Activated CD4-positive, alpha-beta T cell treated with anti-CD3 and anti-CD28 coated beads, Interleukin-2, amount 50 U/mL, for 16 hours (primary cell): Measurements from ENCODE around the gene EMID1.
A peak's percentile ranks its signal among the peaks of the same experiment; 100 is the strongest.

Experiments used
- DNase-seq: peaks from one replicate; pipeline ENCODE4 v3.0.0-alpha.2; 2020

EMID1 gene

DNA sequence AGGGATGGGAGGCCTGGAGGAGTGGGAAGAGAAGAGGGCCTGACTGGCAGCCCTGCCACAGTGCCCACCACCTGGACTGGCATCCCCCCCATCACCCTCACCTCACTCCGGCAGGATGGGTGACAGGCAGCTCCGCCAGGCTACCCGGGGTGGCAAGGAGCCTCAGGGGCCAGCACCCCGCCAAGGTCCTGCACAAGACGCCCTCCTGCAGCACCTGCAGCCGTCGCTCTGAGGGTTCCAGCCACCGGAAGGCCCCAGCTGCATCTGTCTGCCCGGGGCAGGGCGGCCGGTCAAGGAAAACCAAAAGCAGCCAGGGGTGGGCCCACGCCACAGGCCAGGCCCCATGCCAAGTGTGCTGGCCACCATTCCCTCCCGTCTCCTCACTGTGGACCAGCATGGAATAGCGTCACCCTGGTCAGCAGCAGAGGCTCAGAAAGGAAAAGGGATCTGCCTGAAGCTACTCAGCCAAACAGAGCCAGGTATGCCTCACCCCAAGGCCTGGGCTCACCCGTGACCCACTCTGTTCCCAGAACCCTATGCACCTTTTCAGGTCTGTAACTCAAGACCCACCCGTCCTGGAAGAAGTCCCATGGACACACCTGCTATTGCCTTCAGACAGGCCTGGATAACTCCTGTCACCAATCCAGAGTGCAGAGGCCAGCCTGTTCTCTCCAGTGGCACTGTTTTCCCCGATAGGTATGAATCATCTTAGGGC lies 55.1 kb downstream of the EMID1 start:
- DNase-seq: no peak

DNA sequence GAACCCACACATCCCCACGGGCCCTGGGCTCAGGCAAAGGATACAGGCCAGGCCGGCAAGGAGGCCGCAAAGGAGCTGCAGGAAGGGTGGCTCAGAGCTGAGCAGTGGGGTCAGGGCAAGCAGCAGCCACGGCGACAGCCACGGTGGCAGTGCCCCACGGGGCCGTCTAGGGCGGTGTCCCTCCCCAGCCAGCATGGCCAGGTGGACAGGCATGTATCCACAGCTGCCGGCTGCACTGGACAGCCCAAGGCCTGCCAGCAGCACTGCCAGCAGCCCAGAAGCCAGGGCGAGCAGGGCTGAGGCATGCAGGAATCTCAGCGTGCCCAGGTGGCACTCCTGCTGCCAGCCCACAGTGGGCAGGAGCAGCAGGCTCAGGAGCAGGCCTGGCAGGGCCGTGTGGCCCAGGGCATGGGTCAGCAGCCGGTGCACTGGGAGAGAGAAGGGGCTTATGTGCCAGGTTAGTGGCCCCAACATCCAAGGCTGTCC lies 58.1 kb downstream of the EMID1 start:
- DNase-seq: no peak

DNA sequence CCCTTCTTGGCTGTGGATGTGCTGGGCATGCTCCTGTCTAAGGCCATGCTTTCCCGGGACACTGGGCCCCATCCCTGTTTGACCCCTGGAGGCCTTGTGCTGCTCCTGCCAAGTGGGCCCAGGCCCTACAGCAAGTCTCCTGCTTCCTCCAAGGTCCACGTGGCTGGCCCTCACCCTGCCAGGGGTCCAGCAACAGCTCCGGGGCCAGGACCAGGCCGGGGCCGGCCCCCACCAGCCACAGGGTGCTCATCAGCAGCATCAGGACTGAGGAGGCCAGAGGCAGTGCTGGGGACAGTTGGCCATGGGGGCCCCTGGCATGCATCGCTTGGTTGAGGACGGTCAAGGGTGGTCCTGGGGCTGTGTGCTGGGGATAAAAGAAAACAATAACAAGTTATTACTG lies 59.6 kb downstream of the EMID1 start:
- no peak for DNase-seq

DNA sequence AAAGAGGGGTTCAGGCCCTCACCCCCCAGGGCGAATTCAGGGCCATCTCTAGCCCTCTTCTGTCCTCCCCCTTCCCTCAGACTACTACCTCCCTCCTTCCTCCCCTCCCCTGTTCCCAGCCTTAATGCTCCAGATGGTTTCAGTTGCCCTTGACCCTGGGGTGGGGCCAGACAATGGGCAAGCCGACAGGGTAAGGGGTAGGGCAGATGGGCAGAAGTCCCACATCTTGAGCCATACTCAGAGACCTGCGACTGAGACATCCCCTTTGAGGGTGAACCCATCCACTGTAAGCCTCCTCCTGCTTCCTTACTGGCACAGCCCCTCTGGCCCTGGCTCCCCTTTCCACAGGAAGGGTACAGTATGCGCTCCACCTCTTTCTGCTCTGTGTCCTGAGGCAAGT lies 60.2 kb downstream of the EMID1 start:
- DNase-seq: no peak

DNA sequence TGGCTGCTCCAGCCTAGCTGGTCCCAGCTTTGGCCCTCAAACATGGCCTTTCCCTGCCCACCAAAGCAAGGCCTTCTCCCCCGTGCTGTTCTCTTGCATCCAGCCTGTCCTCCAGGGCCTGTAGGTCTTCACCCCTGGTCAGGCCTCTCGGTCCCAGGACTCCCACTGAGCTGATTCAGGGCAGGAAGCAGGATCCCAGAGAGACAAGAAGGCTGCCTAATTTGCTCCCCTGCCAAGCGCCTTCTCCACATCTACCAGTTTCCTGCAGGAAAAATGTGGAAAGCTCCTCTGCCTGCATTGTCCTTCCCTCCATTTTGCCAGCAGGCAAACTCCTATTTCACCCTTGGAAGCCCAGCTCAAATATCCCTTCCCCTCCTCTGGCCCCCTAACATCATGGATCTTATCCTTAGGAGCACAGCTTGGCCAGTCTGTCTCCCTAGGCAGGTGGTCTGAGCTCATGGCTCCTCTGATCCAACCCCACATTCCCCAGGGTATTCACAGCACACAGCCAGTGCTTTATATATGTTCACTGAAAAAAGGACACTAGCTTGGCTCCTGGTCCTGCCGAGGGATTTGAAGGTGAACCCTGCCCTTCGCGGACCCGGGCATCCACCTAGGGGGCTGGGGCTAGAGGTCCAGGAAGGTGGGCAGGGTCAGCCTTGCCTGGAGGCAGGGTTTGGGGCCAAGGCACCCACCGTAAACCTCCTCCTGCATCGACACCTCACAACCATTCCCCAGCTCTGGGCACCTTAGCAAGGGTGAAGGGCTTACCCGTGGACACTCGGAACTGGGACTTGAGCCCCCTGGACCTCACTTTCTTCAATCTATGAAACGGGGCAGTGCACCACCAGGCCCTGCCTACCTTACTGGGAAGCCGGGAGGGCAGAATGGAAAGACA lies 61.1 kb downstream of the EMID1 start:
- no peak for DNase-seq

DNA sequence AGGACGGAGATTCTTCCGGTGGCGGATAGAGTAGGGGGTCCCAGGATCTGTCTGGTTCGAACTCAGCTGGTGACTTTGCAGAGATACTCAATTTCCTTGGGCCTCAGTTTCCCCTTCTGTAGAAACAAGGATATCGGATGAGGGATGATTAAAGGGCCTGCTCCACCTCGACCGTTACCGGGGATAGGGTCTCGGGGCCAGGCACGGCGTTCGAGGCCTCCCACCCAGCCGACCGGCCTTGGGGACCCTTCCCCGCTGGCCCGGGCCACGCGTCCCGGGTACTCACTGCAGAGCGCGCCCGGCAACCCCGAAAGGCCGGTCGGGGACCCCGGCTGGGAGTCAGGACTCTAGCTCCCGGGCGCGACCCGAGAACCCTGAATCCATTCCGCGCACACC lies 61.8 kb downstream of the EMID1 start:
- DNase-seq: no peak

DNA sequence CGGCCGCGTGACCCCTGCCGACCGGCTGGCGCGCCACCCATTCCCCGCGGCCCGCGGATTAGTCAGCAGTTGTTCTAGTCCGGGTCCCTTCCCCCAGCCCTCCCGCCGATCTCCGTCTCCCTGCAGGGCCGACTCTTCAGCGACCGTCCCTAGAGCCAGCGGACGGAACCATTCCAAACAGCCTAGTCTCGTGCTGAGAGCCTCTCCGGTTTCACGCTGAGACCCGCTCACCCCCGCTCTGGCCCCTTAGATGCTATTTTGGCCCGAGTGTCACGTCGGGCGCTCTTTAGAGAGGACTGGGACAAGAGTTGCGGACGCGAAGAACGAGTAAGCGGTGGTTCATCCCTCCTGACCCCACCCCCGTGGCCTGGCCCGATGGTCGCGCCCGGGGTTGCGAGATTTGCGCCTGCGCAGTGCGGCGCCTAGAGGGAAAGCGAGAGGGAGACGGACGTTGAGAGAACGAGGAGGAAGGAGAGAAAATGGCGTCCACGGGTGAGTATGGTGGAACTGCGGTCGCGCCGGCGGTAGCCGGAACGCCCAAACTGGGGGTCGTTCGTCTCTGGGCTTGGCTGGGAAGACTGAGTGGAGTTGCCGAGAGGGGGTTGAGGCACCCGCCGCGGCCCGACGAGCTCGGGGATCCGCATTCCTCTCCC lies 62.3 kb downstream of the EMID1 start, which contains the start of the genes EWSR1 and RHBDD3:
Gene EWSR1 (plus strand): TSS at position 411 of the 653 bp plus-strand sequence. CDS start 69 bp downstream, at position 480.
Gene RHBDD3 (minus strand): TSS at position 124 of the 653 bp plus-strand sequence. CDS start 2,355 bp downstream, outside the sequence.
- DNase-seq: peak; percentile 96

DNA sequence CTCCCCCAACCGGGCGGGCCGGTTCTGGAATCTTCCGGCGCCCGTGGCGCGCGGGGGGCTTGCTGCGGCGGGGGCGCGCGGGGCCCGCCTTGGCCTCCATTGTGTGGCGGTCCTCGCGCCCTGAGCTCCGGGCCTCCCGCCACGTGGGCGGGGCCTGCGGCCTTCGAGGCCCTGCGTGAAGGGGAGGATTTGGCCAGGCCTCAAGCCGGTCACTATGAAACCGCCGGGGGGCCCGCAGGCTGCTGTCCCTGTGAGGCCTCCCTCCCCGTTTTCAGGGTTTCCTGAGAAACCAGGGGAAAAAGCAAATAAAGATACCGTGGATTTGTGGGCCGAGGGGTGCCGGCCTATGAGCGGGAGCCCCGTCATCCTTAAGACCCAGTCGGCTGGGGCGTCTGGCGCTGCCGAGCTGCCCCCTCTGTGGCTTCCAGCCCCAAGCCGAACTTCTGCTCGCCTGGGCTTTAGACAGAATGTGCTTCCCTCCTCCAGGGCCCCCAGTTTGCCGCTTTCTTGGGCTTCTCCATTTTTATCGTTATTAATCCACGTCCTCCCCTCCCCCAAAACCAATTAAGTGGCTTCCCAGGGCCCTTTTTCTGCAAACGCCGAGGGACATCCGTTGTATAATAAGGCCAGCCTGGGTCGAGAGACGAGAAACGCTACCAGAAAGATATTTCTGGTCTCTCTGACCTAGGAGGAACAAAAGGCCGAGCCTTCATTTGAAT lies 63.0 kb downstream of the EMID1 start:
- DNase-seq: peak; percentile 33

DNA sequence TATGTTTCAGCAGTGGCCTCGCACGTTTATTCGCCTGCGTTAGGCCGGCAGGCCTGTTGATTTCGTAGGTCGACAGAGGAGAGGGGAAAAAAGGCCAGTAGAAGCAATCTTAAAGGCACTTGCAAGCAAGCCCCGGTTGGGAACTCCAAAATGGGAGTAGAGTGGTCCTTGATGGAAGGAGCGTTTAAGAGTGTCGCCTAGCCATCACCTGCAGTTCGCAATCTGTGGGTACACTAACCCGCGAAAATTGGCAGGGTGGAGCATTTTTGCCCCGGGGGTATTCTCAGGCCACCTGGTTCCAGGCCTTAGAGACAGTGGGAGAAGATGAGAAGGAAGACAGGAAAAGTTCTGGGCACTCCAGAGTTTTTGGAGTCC lies 63.5 kb downstream of the EMID1 start:
- no peak for DNase-seq

DNA sequence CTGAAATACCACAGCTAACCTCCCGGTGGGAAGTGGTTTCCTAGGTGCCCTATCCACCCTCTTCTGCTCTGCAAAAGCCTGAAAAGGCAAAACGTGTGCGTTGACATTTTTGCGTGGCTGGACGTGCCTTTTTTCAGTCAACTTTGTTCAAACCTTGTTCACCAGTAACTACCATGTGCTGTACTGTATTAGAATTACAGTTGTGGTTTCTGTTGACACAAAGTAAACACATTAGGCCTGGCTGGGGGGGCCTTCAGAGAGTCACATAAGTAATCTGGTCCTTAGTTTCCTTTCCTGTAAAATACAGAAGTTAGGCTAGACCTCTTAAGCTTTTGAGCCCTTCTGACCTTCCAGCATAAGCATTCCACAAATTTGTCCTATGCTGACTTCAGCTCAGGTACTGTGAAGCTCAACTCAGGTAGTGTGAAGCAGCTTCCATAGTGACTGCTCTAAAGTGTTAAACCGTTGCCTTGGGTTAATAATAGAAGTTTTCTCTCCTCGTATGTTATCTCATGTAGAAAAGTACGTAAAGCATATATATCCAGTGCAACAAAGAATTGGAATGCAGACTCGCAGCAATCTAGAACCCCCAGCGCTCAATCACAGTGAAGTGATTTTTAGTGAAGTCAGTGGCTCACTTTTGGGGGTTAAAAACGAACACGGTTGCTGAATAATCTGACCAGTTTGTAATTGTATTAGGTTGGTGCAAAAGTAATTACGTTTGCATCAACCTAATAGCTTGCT lies 64.2 kb downstream of the EMID1 start:
- DNase-seq: peak; percentile 27

DNA sequence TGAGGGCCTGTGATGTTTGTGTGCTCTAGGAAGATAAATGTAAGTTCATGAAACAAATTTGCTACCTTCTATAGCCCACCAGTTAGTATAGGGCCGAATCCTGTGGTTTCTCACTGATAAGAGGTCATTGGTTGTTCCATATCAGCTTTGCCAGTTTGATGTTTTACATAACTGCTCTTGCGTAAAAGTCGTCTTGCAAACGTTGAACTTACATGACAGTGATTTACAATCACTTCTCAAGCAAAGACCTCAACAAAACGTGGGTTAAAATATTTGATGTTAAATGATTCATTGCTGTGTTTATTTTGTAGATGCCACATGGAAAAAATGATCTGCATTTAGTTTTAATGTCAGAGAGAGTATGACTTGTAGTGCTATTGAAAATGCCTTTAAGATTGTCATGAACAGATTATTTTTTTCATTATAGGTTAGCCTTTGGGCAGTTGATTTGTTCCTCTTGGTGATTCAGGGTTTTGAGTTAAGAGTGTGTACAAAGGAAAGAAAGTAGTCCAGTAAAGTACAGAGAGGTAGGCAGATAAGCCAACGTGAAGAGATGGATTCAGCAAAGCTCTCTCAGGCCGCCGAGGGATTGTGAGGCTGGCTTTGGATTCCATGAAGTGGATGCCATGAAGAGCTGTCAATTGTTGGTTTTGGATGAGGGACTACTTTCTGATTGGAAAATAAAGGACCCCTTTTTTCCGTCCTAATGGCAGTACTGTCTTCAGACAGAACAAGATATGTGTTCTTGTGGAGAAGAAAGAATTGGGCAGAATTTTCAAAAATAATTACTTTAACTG lies 65.0 kb downstream of the EMID1 start:
- no peak for DNase-seq

DNA sequence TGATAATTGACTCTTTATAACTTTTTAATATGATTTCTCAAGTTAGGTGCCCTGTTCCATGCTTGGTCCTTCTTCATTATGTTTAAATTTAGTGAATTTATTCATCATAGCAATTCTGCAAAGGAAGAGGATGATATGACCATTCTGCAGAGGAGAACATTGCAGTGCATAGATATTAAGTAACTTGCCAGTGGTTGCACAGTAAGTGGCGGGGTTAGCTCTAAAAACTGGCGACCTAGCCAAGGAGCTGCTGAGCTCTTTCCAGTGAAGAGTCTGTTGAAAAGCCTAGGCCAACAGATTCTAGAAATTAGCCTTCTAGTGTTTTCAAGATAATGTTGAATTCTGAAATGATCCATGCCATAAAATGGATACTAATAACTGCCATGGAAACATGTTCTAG lies 66.9 kb downstream of the EMID1 start:
- no peak for DNase-seq

DNA sequence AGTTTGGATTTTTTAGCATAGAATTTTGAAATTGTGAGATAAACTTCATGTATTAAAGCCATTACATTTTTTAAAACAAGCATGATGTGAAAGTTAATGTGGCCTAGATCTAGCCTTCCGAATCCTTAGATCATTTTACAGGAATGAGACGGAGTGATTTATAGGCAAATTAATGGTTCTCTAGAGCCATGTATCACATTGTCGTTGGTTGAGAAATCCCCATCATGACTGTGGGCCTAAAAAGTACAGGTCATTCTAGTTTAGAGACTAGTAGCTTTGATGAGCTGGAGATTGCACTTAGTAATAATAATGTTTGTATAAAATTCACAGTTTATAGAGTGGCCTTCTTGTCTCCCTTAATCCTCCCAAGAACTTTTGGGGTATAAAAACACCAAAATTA lies 69.5 kb downstream of the EMID1 start:
- no peak for DNase-seq

DNA sequence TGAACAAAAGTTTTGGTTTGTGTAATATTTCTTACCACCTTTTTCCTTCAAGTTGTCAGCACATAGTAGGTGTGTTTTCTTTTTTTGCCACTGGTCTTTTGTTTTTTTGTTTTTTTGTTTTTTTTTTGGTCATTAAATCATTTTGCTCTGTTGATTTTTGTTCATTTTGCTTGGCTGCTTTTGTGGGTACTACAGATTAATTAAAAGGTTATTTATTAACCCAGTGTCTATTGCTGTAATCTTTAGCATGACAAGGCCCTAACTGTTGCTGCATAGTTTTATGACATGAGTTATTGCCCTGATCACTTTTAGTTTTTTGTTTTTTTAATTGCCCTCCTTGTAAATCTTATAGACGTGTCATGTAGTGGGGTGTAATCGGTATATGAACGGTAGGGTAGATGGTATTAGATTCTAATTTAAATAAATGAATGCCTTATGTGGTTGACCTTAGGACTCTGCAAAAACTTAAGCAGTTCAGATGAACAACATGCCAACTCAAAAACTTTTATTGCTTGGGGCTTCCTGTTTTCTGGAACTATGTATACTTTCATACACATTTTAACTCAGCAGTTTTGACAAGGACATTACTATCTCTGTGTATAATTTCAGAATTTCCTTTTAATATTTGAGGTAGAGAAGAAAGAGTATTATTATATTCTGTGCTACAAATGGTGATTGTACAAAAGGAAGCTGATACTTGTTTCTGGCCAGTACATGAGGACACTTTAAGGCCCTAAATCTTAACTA lies 70.3 kb downstream of the EMID1 start:
- no peak for DNase-seq

DNA sequence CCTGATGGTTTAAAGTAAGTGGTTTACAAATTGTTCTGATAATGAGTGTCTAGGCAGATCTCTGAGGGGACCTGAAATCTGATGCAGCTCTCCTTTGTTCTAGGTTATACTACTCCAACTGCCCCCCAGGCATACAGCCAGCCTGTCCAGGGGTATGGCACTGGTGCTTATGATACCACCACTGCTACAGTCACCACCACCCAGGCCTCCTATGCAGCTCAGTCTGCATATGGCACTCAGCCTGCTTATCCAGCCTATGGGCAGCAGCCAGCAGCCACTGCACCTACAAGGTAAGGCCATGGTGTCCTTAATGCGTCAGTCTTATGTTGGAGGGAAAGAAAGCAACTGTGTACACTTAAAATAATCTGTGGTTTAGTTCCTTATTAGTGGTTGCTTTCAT lies 72.2 kb downstream of the EMID1 start:
- DNase-seq: no peak

DNA sequence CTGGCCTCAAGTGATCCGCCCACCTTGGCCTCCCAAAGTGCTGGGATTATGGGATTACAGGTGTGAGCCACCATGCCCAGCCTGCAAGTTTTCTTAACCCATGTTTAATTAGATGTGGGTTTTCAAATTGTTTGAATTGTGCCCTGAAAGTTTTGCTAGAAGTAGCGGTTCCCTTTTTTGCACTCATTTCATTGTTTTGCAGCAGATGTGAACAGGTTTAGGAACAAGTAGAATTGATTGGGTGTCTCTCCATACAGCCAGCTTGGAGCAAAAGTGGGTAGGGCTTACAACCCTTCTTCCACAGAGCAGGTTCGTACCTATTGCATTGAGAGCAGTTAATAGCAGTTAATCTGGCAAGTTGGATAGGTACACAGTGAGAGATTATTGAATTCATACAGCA lies 78.5 kb downstream of the EMID1 start:
- DNase-seq: no peak

DNA sequence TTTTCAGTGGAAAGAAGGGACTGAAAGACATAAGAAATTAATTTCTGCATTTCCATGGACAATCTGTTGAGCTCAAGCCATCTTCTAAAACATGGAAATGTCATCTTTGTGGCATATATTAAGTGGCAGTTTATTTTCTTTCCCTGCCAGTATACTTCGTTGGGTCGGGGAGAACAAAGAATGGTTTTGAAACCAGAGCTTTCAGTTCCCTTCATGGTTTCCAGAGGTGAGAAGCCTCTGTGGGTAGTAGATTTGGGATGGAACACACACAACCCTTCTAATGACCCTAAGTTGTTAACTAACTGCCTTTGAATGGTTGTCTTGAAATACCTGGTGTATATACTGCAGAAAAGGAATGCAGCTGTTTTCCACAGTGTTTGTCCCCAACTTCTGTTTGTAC lies 83.1 kb downstream of the EMID1 start:
- DNase-seq: no peak

DNA sequence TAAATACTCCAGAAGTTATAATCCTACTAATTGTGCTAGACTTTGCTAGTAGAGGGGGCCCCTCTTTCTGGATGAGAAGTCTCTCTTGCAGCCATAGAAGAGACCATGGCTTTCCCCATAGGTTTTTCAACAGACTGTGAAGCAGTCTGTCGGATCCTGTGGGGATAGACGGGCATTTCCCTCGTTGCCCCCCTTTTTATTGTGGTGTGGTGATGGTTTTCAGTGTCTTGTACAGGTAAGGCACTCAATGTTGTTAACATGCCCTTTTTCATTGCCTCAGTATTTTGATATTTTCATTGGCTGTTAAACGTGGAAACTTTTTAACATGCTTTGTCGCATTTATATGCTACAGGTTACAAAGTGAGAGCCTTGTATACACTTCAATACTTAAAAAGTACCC lies 84.4 kb downstream of the EMID1 start:
- DNase-seq: no peak

DNA sequence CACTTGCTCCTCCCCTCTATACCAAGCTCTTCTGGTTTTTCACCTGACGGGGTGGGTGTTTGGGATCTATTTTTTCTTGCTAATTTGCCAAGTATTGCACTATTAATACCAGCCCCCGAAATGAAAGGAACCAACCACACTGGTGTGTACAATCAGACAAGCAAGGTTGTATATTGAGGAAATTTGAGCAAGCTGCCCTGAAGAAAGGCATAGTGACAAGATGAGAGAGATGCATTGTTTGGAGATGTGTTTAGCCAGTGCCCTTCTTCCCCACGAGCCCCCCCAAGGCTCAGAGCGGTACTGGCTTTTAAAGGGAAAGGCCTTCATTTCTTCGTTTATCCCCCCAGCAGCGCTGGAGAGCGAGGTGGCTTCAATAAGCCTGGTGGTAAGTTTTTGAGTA lies 85.5 kb downstream of the EMID1 start:
- DNase-seq: no peak

DNA sequence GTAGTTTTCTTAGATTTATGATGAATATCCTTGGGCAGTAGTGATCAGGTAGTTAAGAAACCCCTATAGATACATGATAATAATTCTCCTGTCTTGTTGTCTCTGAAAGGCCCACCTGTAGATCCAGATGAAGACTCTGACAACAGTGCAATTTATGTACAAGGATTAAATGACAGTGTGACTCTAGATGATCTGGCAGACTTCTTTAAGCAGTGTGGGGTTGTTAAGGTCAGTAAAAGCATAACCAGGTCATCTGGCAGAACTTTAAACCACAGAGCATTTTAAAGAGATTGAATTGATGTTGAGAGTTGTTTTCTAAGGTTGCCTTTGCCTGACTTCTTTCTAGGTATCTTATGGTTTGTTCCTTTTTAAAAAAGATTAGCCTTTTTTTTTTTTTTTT lies 86.7 kb downstream of the EMID1 start:
- no peak for DNase-seq
